ENCODE data around the gene KLF2. TPM values are rescaled to one million over a fixed set of nuclear protein-coding genes. Genes with fewer than 3 reads are reported as not detected.

KLF2 gene
- total and polyA plus RNA-seq, 8 donors = 9.5 to 107 (median 59.3) TPM

DNA sequence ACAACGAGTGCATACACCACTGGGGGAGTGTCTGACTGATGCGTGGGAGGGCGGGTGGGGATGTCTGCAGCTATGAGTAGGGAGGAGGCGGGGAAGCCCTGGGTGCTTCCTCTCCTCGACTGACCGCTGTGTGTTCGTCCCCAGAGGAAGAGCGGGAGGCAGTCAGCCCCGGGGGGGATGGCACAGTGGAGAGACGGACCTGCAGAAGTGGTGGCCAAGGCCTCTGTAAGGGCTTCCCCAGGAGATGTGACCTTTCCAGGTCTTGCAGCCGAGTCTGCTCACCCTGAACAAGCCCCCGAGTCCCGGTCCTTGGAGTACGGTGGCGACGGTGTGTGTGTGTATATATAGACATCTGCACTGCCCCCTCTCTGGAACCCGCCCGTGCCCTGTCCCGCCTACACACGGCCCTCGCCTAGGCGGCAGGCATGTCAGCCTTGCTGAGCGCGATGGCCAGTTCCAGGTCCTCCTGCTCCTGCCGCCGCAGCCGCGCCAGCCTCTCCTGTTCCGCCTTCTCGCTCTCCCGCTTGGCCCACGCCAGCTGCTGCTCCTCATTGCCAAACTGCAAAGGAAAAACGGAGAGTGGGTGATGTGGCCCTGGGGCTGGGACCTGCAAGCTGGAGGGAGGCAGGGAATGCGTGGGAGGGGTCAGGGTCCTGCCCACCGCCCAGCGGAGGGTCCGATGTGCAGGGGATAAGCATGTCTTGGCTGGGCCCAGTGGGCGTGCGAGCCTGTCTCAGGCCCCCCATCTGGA, 30.8 kb downstream of the KLF2 start:
- no peak for DNase-seq
- H3K36me3 ChIP-seq = peaks cover 0 to 42% (median 35%) of the 10 kb centered on the region in 4 donors
- H3K27me3 ChIP-seq = no peaks in the 10 kb centered on the region
- H3K27ac ChIP-seq = no peak overlapping the region
- H3K4me3 ChIP-seq = no peak overlapping the region
- WGBS, 5 donors = 82 to 87% (median 87%) methylated on average over 35 to 39 of the region's 39 CpGs
- H3K4me1 ChIP-seq = peaks cover 0 to 10% (median 0%) of the 10 kb centered on the region in 4 donors
- intact Hi-C loops (cut with DNase I; ENCODE audit: low total_unique reads) = no loop called here
- TF ChIP-seq POLR2A (IDR thresholded peaks at IDR 0.05) (no peak), CTCF (IDR thresholded peaks at IDR 0.05) (no peak), POLR2AphosphoS5 (IDR thresholded peaks at IDR 0.05) (no peak), EP300 (IDR thresholded peaks at IDR 0.05) (no peak)
- no peaks in the 10 kb centered on the region for H3K9me3 ChIP-seq

DNA sequence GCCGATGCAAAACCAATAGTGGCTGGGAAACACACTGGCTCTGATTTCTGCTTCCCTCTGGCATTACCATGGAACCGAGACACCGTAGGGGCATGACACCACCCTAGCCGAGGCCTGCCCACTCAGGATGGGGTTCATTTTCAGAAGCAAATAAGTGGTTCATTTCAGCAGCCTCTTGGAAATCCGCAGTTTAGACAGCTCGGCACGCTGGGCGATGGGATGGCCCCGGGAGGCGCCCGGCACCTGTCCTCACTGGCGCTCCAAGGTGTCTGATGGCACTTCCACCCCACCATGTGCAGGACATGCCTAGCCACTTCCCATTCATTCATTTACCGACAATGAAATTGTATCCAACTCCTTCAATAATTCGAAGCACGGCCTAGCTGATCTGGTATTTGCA, 33.8 kb downstream of the KLF2 start:
- DNase-seq = no peak
- TF ChIP-seq EP300 (IDR thresholded peaks at IDR 0.05) (no peak), CTCF (IDR thresholded peaks at IDR 0.05) (no peak), POLR2A (IDR thresholded peaks at IDR 0.05) (no peak), POLR2AphosphoS5 (IDR thresholded peaks at IDR 0.05) (no peak)
- no peak overlapping the region for H3K4me3 ChIP-seq
- peaks cover 8 to 14% (median 10%) of the 10 kb centered on the region in 4 donors for H3K4me1 ChIP-seq
- intact Hi-C loops (cut with DNase I; ENCODE audit: low total_unique reads) = no loop called here
- H3K27ac ChIP-seq = no peak overlapping the region
- 93 to 97% (median 95%) methylated on average over 15 of the region's 15 CpGs for WGBS, 5 donors
- peaks cover 2 to 47% (median 41%) of the 10 kb centered on the region in 4 donors for H3K36me3 ChIP-seq
- no peaks in the 10 kb centered on the region for H3K9me3 ChIP-seq
- H3K27me3 ChIP-seq = no peaks in the 10 kb centered on the region

GRCh38 chr19:16359074-16359473, 34.4 kb downstream of the KLF2 start:
- Histone ChIP-seq H3K4me1 (peaks cover 8 to 20% (median 16%) of the 10 kb centered on the region in 4 donors), H3K36me3 (peaks cover 2 to 41% (median 38%) of the 10 kb centered on the region in 4 donors), H3K4me3 (no peak overlapping the region), H3K27me3 (no peaks in the 10 kb centered on the region), H3K27ac (no peak overlapping the region), H3K9me3 (no peaks in the 10 kb centered on the region)
- no peak for DNase-seq
- 58 to 82% (median 66%) methylated on average over 10 of the region's 10 CpGs for WGBS, 5 donors
- intact Hi-C loops (cut with DNase I; ENCODE audit: low total_unique reads) = no loop called here
- TF ChIP-seq CTCF (IDR thresholded peaks at IDR 0.05) (no peak), EP300 (IDR thresholded peaks at IDR 0.05) (no peak), POLR2AphosphoS5 (IDR thresholded peaks at IDR 0.05) (no peak), POLR2A (IDR thresholded peaks at IDR 0.05) (no peak)

GRCh38 chr19:16359964-16360363, 35.3 kb downstream of the KLF2 start:
- WGBS, 5 donors = 87 to 95% (median 90%) methylated on average over 6 of the region's 6 CpGs
- H3K4me3 ChIP-seq = no peak overlapping the region
- no peaks in the 10 kb centered on the region for H3K9me3 ChIP-seq
- intact Hi-C loops (cut with DNase I; ENCODE audit: low total_unique reads) = no loop called here
- H3K4me1 ChIP-seq = peaks cover 8 to 26% (median 23%) of the 10 kb centered on the region in 4 donors
- peak overlapping the region in 2 of 5 donors; percentile 2 to 44 for H3K27ac ChIP-seq
- H3K27me3 ChIP-seq = no peaks in the 10 kb centered on the region
- H3K36me3 ChIP-seq = peaks cover 2 to 33% (median 30%) of the 10 kb centered on the region in 4 donors
- TF ChIP-seq POLR2A (IDR thresholded peaks at IDR 0.05) = no peak
- TF ChIP-seq POLR2AphosphoS5 (IDR thresholded peaks at IDR 0.05) = no peak
- no peak for TF ChIP-seq CTCF (IDR thresholded peaks at IDR 0.05)
- TF ChIP-seq EP300 (IDR thresholded peaks at IDR 0.05) = no peak
- no peak for DNase-seq

All from stomach (tissue), 9 donors.